Hepatocyte (in vitro differentiated cells): ENCODE measurements around the gene CD69. TPM values are rescaled to one million over a fixed set of nuclear protein-coding genes. Genes with fewer than 3 reads are reported as not detected.

Experiments used
- DNase-seq: peaks from one replicate; pipeline ENCODE4 v3.0.0-alpha.2; 2016; ENCODE audit warnings: low spot score
- H2AFZ ChIP-seq: fragments of 200-600 bp; sonication (generic); 2 replicates; pipeline ENCODE4 v1.6.0; 2016; ENCODE audit warnings: antibody characterized with exemption, mild to moderate bottlenecking
- H3K27ac ChIP-seq: fragments of 200-600 bp; sonication (generic); 2 replicates; pipeline ENCODE4 v1.5.1; 2016; ENCODE audit warnings: mild to moderate bottlenecking
- H3K27me3 ChIP-seq: fragments of 200-600 bp; sonication (generic); 2 replicates; pipeline ENCODE4 v1.6.1; 2016
- H3K36me3 ChIP-seq: fragments of 200-600 bp; sonication (generic); replicated peaks from 2 replicates; pipeline ENCODE4 v1.5.1; 2016; ENCODE audit warnings: low read depth; ENCODE audit not compliant: insufficient read depth
- H3K4me1 ChIP-seq: fragments of 200-600 bp; sonication (generic); 2 replicates; pipeline ENCODE4 v1.5.1; 2016; ENCODE audit warnings: mild to moderate bottlenecking, moderate library complexity; ENCODE audit not compliant: insufficient read depth
- H3K4me2 ChIP-seq: fragments of 200-600 bp; sonication (generic); 2 replicates; pipeline ENCODE4 v1.6.0; 2016
- H3K4me3 ChIP-seq: fragments of 200-600 bp; sonication (generic); 2 replicates; pipeline ENCODE4 v1.5.1; 2016; ENCODE audit warnings: mild to moderate bottlenecking
- H3K79me2 ChIP-seq: fragments of 200-600 bp; sonication (generic); 2 replicates; pipeline ENCODE4 v1.6.0; 2017; ENCODE audit warnings: mild to moderate bottlenecking
- H3K9me2 ChIP-seq: fragments of 200-600 bp; sonication (generic); replicated peaks from 2 replicates; pipeline ENCODE4 v1.6.0; 2017; ENCODE audit warnings: mild to moderate bottlenecking; ENCODE audit not compliant: insufficient read depth
- H3K9me3 ChIP-seq: fragments of 200-600 bp; sonication (generic); 2 replicates; pipeline ENCODE4 v1.5.1; 2016; ENCODE audit warnings: low read depth, mild to moderate bottlenecking
- H4K20me1 ChIP-seq: fragments of 200-600 bp; sonication (generic); 2 replicates; pipeline ENCODE4 v1.6.0; 2016; ENCODE audit warnings: mild to moderate bottlenecking; ENCODE audit not compliant: insufficient read depth, poor library complexity, severe bottlenecking
- CTCF ChIP-seq: fragments of 200-600 bp; sonication (generic); IDR thresholded peaks from 2 replicates; pipeline ENCODE4 v1.5.1; 2016; ENCODE audit warnings: antibody characterized with exemption, mild to moderate bottlenecking; ENCODE audit not compliant: poor library complexity
- EZH2 ChIP-seq: fragments of 200-600 bp; sonication (generic); IDR thresholded peaks from 2 replicates; pipeline ENCODE4 v1.6.1; 2016; ENCODE audit warnings: antibody characterized with exemption, mild to moderate bottlenecking, borderline replicate concordance
- EZH2phosphoT487 ChIP-seq: fragments of 200-600 bp; sonication (generic); IDR thresholded peaks from one replicate; pipeline ENCODE4 v1.6.1; 2018; ENCODE audit warnings: antibody characterized with exemption, mild to moderate bottlenecking, low read depth, moderate library complexity; ENCODE audit not compliant: unreplicated experiment, severe bottlenecking
- WGBS: methylation state at CpG from one replicate; pipeline ENCODE4 v1.1.6; 2016; ENCODE audit warnings: low lambda C conversion rate; ENCODE audit errors: missing lambda C conversion rate; 5-methylcytosine and 5-hydroxymethylcytosine counted together
- polyA plus RNA-seq: library from polyadenylated mRNA; unstranded; fragments of >200 nt; fragmentation: Nextera tagmentation; extraction: Ambion mirVana; gene quantifications from 2 replicates; pipeline ENCODE4 v1.2.1, GENCODE V29; 2016
- total RNA-seq: library from RNA; depleted of rRNA; stranded (reverse); fragments of >200 nt; gene quantifications from 2 replicates; pipeline ENCODE4 v1.2.3, GENCODE V29; 2014

The CD69 gene
- total and polyA plus RNA-seq, 2 experiments from 2014 or later: 0.07 to 0.57 TPM

GRCh38 chr12:9756706-9757105 lies 4.0 kb downstream of the CD69 start:
- no peaks in the 10 kb centered on the region for H4K20me1 ChIP-seq
- no peaks in the 10 kb centered on the region for H3K9me3 ChIP-seq
- 98% methylated on average over 5 of the region's 5 CpGs for WGBS
- H3K4me2 ChIP-seq: no peak overlapping the region
- H3K9me2 ChIP-seq: no peaks in the 10 kb centered on the region
- H3K4me3 ChIP-seq: no peak overlapping the region
- no peaks in the 10 kb centered on the region for H3K79me2 ChIP-seq
- H3K27ac ChIP-seq: no peak overlapping the region
- no peak overlapping the region for H2AFZ ChIP-seq
- no peak for TF ChIP-seq CTCF
- TF ChIP-seq EZH2phosphoT487: no peak
- TF ChIP-seq EZH2: no peak
- no peaks in the 10 kb centered on the region for H3K4me1 ChIP-seq
- no peaks in the 10 kb centered on the region for H3K36me3 ChIP-seq
- DNase-seq: no peak
- H3K27me3 ChIP-seq: no peaks in the 10 kb centered on the region

GRCh38 chr12:9756170-9756569 lies 4.5 kb downstream of the CD69 start:
- no peak for DNase-seq
- no peaks in the 10 kb centered on the region for H3K79me2 ChIP-seq
- H3K4me2 ChIP-seq: no peak overlapping the region
- no peak overlapping the region for H2AFZ ChIP-seq
- 80% methylated on average over 2 of the region's 2 CpGs for WGBS
- H3K4me1 ChIP-seq: no peaks in the 10 kb centered on the region
- no peaks in the 10 kb centered on the region for H3K9me2 ChIP-seq
- no peaks in the 10 kb centered on the region for H4K20me1 ChIP-seq
- TF ChIP-seq CTCF: no peak
- no peak for TF ChIP-seq EZH2phosphoT487
- no peak for TF ChIP-seq EZH2
- H3K27me3 ChIP-seq: no peaks in the 10 kb centered on the region
- H3K9me3 ChIP-seq: no peaks in the 10 kb centered on the region
- H3K27ac ChIP-seq: no peak overlapping the region
- H3K36me3 ChIP-seq: no peaks in the 10 kb centered on the region
- no peak overlapping the region for H3K4me3 ChIP-seq

- no peak for DNase-seq
- H4K20me1 ChIP-seq: no peaks in the 10 kb centered on the region
- H3K36me3 ChIP-seq: no peaks in the 10 kb centered on the region
- H3K27ac ChIP-seq: no peak overlapping the region
- no peaks in the 10 kb centered on the region for H3K27me3 ChIP-seq
- H2AFZ ChIP-seq: no peak overlapping the region
- no peak overlapping the region for H3K4me3 ChIP-seq
- TF ChIP-seq EZH2 (no peak), EZH2phosphoT487 (no peak), CTCF (no peak)
- no peaks in the 10 kb centered on the region for H3K4me1 ChIP-seq
- 78% methylated on average over 2 of the region's 2 CpGs for WGBS
- no peaks in the 10 kb centered on the region for H3K9me2 ChIP-seq
- no peaks in the 10 kb centered on the region for H3K79me2 ChIP-seq
- no peaks in the 10 kb centered on the region for H3K9me3 ChIP-seq
- H3K4me2 ChIP-seq: no peak overlapping the region
These were observed 5.1 kb downstream of the CD69 start for GRCh38 chr12:9755567-9755966.

- H4K20me1 ChIP-seq: no peaks in the 10 kb centered on the region
- no peaks in the 10 kb centered on the region for H3K36me3 ChIP-seq
- no peak overlapping the region for H2AFZ ChIP-seq
- H3K27me3 ChIP-seq: no peaks in the 10 kb centered on the region
- H3K9me3 ChIP-seq: no peaks in the 10 kb centered on the region
- no peak overlapping the region for H3K4me3 ChIP-seq
- TF ChIP-seq EZH2phosphoT487 (no peak), CTCF (no peak), EZH2 (no peak)
- no peaks in the 10 kb centered on the region for H3K79me2 ChIP-seq
- H3K9me2 ChIP-seq: no peaks in the 10 kb centered on the region
- no peaks in the 10 kb centered on the region for H3K4me1 ChIP-seq
- H3K4me2 ChIP-seq: no peak overlapping the region
- no peak overlapping the region for H3K27ac ChIP-seq
- DNase-seq: no peak
These were observed 5.7 kb downstream of the CD69 start for GRCh38 chr12:9755035-9755434.
